GM19023 (cell line): Measurements from ENCODE around the gene DYNC1H1.
A peak's percentile ranks its signal among the peaks of the same experiment; 100 is the strongest.

Experiments
- ATAC-seq: cut with Tn5 transposase; IDR thresholded peaks from one replicate; pipeline ENCODE4 v1.9.1; 2021; ENCODE audit warnings: mild to moderate bottlenecking, moderate library complexity; ENCODE audit not compliant: unreplicated experiment

DYNC1H1 gene

GRCh38 chr14:102085948-102086708 is 121.8 kb downstream of the DYNC1H1 start:
- ATAC-seq = peak; percentile 20

GRCh38 chr14:102086709-102086971 is 122.3 kb downstream of the DYNC1H1 start:
- no peak for ATAC-seq

GRCh38 chr14:102086972-102087761 is 122.8 kb downstream of the DYNC1H1 start, which contains the start of gene HSP90AA1:
Gene HSP90AA1, minus strand, starts transcription at chr14:102087044. Its CDS starts 666 bp downstream, at chr14:102086378.
- peak; percentile 78 for ATAC-seq

GRCh38 chr14:102087762-102088011 is 123.3 kb downstream of the DYNC1H1 start:
- ATAC-seq = no peak

GRCh38 chr14:102088012-102088792 is 123.8 kb downstream of the DYNC1H1 start:
- ATAC-seq = no peak

- no peak for ATAC-seq
Observed at GRCh38 chr14:102089621-102090343, 125.4 kb downstream of the DYNC1H1 start.

- ATAC-seq = no peak
Observed at GRCh38 chr14:102090713-102091112, 126.3 kb downstream of the DYNC1H1 start.

- ATAC-seq = no peak
Observed at GRCh38 chr14:102092806-102093205, 128.4 kb downstream of the DYNC1H1 start.

GRCh38 chr14:102094101-102094500 is 129.7 kb downstream of the DYNC1H1 start:
- no peak for ATAC-seq

GRCh38 chr14:102095231-102095870 is 131.0 kb downstream of the DYNC1H1 start:
- no peak for ATAC-seq

- no peak for ATAC-seq
Observed at GRCh38 chr14:102095871-102096568, 131.6 kb downstream of the DYNC1H1 start.

- ATAC-seq = no peak
Observed at GRCh38 chr14:102096569-102097188, 132.3 kb downstream of the DYNC1H1 start.

GRCh38 chr14:102097441-102098135 is 133.2 kb downstream of the DYNC1H1 start:
- ATAC-seq = no peak

- ATAC-seq = peak; percentile 55
Observed at GRCh38 chr14:102103062-102103695, 138.8 kb downstream of the DYNC1H1 start.

GRCh38 chr14:102105369-102105768 is 141.0 kb downstream of the DYNC1H1 start:
- ATAC-seq = no peak
